ENCODE data around the gene FBXO38. TPM values are rescaled to one million over a fixed set of nuclear protein-coding genes. Genes with fewer than 3 reads are reported as not detected.

The FBXO38 gene
- total RNA-seq, 1 donor from 2014 or later, result 32.9 TPM

GRCh38 chr5:148379340-148379739, 4.4 kb upstream of the FBXO38 start:
- no peak for FAIRE-seq
- no peak for DNase-seq (ENCODE audit: low read depth)
- H3K27me3 ChIP-seq (ENCODE audit: control insufficient read depth, insufficient read depth, low read length), result no peaks in the 10 kb centered on the region
- H3K36me3 ChIP-seq (ENCODE audit: control insufficient read depth, insufficient read depth, low read length), result no peaks in the 10 kb centered on the region
- no peak overlapping the region for H3K4me3 ChIP-seq (ENCODE audit: low read depth, low read length)
- no peak for TF ChIP-seq CTCF (IDR thresholded peaks at IDR 0.05; ENCODE audit: insufficient read depth, low read length, severe bottlenecking)

GRCh38 chr5:148381906-148382305, 1.9 kb upstream of the FBXO38 start:
- no peaks in the 10 kb centered on the region for H3K27me3 ChIP-seq (ENCODE audit: control insufficient read depth, insufficient read depth, low read length)
- H3K4me3 ChIP-seq (ENCODE audit: low read depth, low read length), result no peak overlapping the region
- TF ChIP-seq CTCF (IDR thresholded peaks at IDR 0.05; ENCODE audit: insufficient read depth, low read length, severe bottlenecking), result no peak
- H3K36me3 ChIP-seq (ENCODE audit: control insufficient read depth, insufficient read depth, low read length), result no peaks in the 10 kb centered on the region
- FAIRE-seq, result no peak
- peak; percentile 48 for DNase-seq (ENCODE audit: low read depth)

GRCh38 chr5:148382961-148383360, 797 bp upstream of the FBXO38 start:
- TF ChIP-seq CTCF (IDR thresholded peaks at IDR 0.05; ENCODE audit: insufficient read depth, low read length, severe bottlenecking), result no peak
- H3K27me3 ChIP-seq (ENCODE audit: control insufficient read depth, insufficient read depth, low read length), result no peaks in the 10 kb centered on the region
- H3K36me3 ChIP-seq (ENCODE audit: control insufficient read depth, insufficient read depth, low read length), result no peaks in the 10 kb centered on the region
- H3K4me3 ChIP-seq (ENCODE audit: low read depth, low read length), result peak overlapping the region; percentile 55
- FAIRE-seq (no peak), DNase-seq (ENCODE audit: low read depth) (no peak)

GRCh38 chr5:148384380-148384737, 601 bp downstream of the FBXO38 start:
- FAIRE-seq (peak; percentile 72), DNase-seq (ENCODE audit: low read depth) (no peak)
- Histone ChIP-seq H3K36me3 (ENCODE audit: control insufficient read depth, insufficient read depth, low read length) (no peaks in the 10 kb centered on the region), H3K27me3 (ENCODE audit: control insufficient read depth, insufficient read depth, low read length) (no peaks in the 10 kb centered on the region), H3K4me3 (ENCODE audit: low read depth, low read length) (peak overlapping the region; percentile 55)
- no peak for TF ChIP-seq CTCF (IDR thresholded peaks at IDR 0.05; ENCODE audit: insufficient read depth, low read length, severe bottlenecking)

GRCh38 chr5:148385094-148385493, 1.3 kb downstream of the FBXO38 start:
- TF ChIP-seq CTCF (IDR thresholded peaks at IDR 0.05; ENCODE audit: insufficient read depth, low read length, severe bottlenecking), result no peak
- Histone ChIP-seq H3K36me3 (ENCODE audit: control insufficient read depth, insufficient read depth, low read length) (no peaks in the 10 kb centered on the region), H3K4me3 (ENCODE audit: low read depth, low read length) (no peak overlapping the region), H3K27me3 (ENCODE audit: control insufficient read depth, insufficient read depth, low read length) (no peaks in the 10 kb centered on the region)
- FAIRE-seq (no peak), DNase-seq (ENCODE audit: low read depth) (no peak)

- FAIRE-seq, result no peak
- Histone ChIP-seq H3K4me3 (ENCODE audit: low read depth, low read length) (no peak overlapping the region), H3K36me3 (ENCODE audit: control insufficient read depth, insufficient read depth, low read length) (no peaks in the 10 kb centered on the region), H3K27me3 (ENCODE audit: control insufficient read depth, insufficient read depth, low read length) (no peaks in the 10 kb centered on the region)
- no peak for TF ChIP-seq CTCF (IDR thresholded peaks at IDR 0.05; ENCODE audit: insufficient read depth, low read length, severe bottlenecking)
- no peak for DNase-seq (ENCODE audit: low read depth)
Measured at GRCh38 chr5:148386041-148386440, 2.3 kb downstream of the FBXO38 start.

Data from bronchial epithelial cell (primary cell).